K562 (cell line): Measurements from ENCODE around the gene KNL1. TPM values are rescaled to one million over a fixed set of nuclear protein-coding genes. Genes with fewer than 3 reads are reported as not detected.
A peak's percentile ranks its signal among the peaks of the same experiment; 100 is the strongest.

Experiments
- C11orf30 ChIP-seq: fragments of 450-650 bp; IDR thresholded peaks from 2 replicates; pipeline ENCODE4 v1.6.1; 2016; ENCODE audit warnings: low read depth, mild to moderate bottlenecking
- CBX3 ChIP-seq, 2 experiments: IDR thresholded peaks; 1 replicate in 1 of 2; 2 replicates in 1 of 2; pipeline ENCODE4 v1.6.1; 2012; ENCODE audit warnings: inconsistent platforms in 2 of 2, low read length in 2 of 2, borderline replicate concordance in 1 of 2, control low read depth in 1 of 2
- FOXJ3 ChIP-seq: sonication (generic); formaldehyde crosslinking; IDR thresholded peaks from 2 replicates; pipeline ENCODE4 v1.4.0; 2020; ENCODE audit warnings: mild to moderate bottlenecking, missing genetic modification reagents
- FOXP1 ChIP-seq: sonication (generic); formaldehyde crosslinking; IDR thresholded peaks from 2 replicates; pipeline ENCODE4 v1.8.0; 2022; ENCODE audit warnings: mild to moderate bottlenecking, missing genetic modification reagents
- GTF3C2 ChIP-seq: IDR thresholded peaks from 3 replicates; pipeline ENCODE4 v1.6.1; 2011; ENCODE audit warnings: borderline replicate concordance, mild to moderate bottlenecking, moderate library complexity; ENCODE audit not compliant: insufficient read length; ENCODE audit errors: extremely low read depth
- HES1 ChIP-seq: fragments of 450-650 bp; IDR thresholded peaks from 2 replicates; pipeline ENCODE4 v1.6.1; 2016; ENCODE audit warnings: low read depth, mild to moderate bottlenecking, moderate library complexity
- JUND ChIP-seq, 2 experiments: IDR thresholded peaks; 2 replicates in 1 of 2; 3 replicates in 1 of 2; pipeline ENCODE4 v1.6.1; 2011; ENCODE audit warnings: borderline replicate concordance in 2 of 2, low read depth in 2 of 2, low read length in 2 of 2, improper control_type of control experiment in 1 of 2, missing biosample characterization in 1 of 2, missing genetic modification characterization in 1 of 2, missing genetic modification reagents in 1 of 2
- MAFF ChIP-seq: IDR thresholded peaks from 2 replicates; pipeline ENCODE4 v1.6.1; 2012; ENCODE audit warnings: low read length, improper control_type of control experiment
- MAFG ChIP-seq: fragments of 450-650 bp; conservative IDR thresholded peaks from 2 replicates; pipeline ENCODE4 v1.6.1; 2016; ENCODE audit warnings: missing genetic modification characterization, missing compliant biosample characterization
- MAFK ChIP-seq: IDR thresholded peaks from 2 replicates; pipeline ENCODE4 v1.6.1; 2011; ENCODE audit warnings: low read length, improper control_type of control experiment
- NFATC3 ChIP-seq: fragments of 450-650 bp; IDR thresholded peaks from 2 replicates; pipeline ENCODE4 v1.6.1; 2017; ENCODE audit warnings: mild to moderate bottlenecking
- PHF20 ChIP-seq: fragments of 450-650 bp; IDR thresholded peaks from 2 replicates; pipeline ENCODE4 v1.6.1; 2018; ENCODE audit not compliant: partially characterized antibody
- POLR2B ChIP-seq: fragments of 450-650 bp; IDR thresholded peaks from 2 replicates; pipeline ENCODE4 v1.6.1; 2018; ENCODE audit warnings: low read depth; ENCODE audit not compliant: partially characterized antibody
- POU5F1 ChIP-seq: fragments of 150-350 bp; IDR thresholded peaks from 2 replicates; pipeline ENCODE4 v1.6.1; 2014; ENCODE audit warnings: borderline replicate concordance, low read length, low read depth, mild to moderate bottlenecking; ENCODE audit not compliant: partially characterized antibody
- PTRF ChIP-seq: fragments of 450-650 bp; IDR thresholded peaks from 2 replicates; pipeline ENCODE4 v1.6.1; 2016; ENCODE audit warnings: mild to moderate bottlenecking, missing genetic modification characterization, missing compliant biosample characterization
- RBM22 ChIP-seq: fragments of 200-400 bp; formaldehyde crosslinking; IDR thresholded peaks from 2 replicates; pipeline ENCODE4 v1.6.1; 2018; ENCODE audit warnings: low read length, low read depth; ENCODE audit not compliant: poor library complexity, severe bottlenecking
- RHOXF2B ChIP-seq: fragments of 250-450 bp; sonication (Bioruptor Pico); conservative IDR thresholded peaks from 2 replicates; pipeline ENCODE4 v1.5.1; 2021
- SMAD3 ChIP-seq: fragments of 450-650 bp; formaldehyde crosslinking; conservative IDR thresholded peaks from 2 replicates; pipeline ENCODE4 v1.4.0; 2020; ENCODE audit warnings: mild to moderate bottlenecking
- SNRNP70 ChIP-seq: fragments of 200-400 bp; formaldehyde crosslinking; optimal IDR thresholded peaks from 2 replicates; pipeline ENCODE3; 2017; ENCODE audit warnings: low read depth, low read length
- ZBTB43 ChIP-seq: sonication (generic); formaldehyde crosslinking; IDR thresholded peaks from 2 replicates; pipeline ENCODE4 v1.8.0; 2023; ENCODE audit warnings: mild to moderate bottlenecking, missing genetic modification reagents
- ZBTB8A ChIP-seq: fragments of 450-650 bp; IDR thresholded peaks from 2 replicates; pipeline ENCODE4 v1.6.1; 2018; ENCODE audit warnings: mild to moderate bottlenecking, moderate library complexity; ENCODE audit not compliant: partially characterized antibody
- ZNF311 ChIP-seq: fragments of 250-450 bp; sonication (Bioruptor Pico); IDR thresholded peaks from 2 replicates; pipeline ENCODE4 v1.4.0; 2020; ENCODE audit warnings: mild to moderate bottlenecking, moderate library complexity
- ZNF316 ChIP-seq: fragments of 450-650 bp; IDR thresholded peaks from 2 replicates; pipeline ENCODE4 v1.6.1; 2016
- ZNF324 ChIP-seq: fragments of 250-450 bp; sonication (Bioruptor Pico); IDR thresholded peaks from 2 replicates; pipeline ENCODE4 v1.4.0; 2020; ENCODE audit warnings: mild to moderate bottlenecking
- polyA plus RNA-seq, 8 experiments: library from polyadenylated mRNA; depleted of rRNA in 4 of 8; stranded (reverse) in 5 of 8; unstranded in 3 of 8; fragments of >200 nt; fragmentation: Nextera tagmentation in 2 of 8; fragmentation: Illumina TruSeq in 1 of 8; extraction: Ambion mirVana in 2 of 8; extraction: Trizol in 1 of 8; gene quantifications; 2 replicates each; pipeline versions ENCODE4 v1.2.1 to v1.2.3, GENCODE V29; 2011 to 2014; ENCODE audit warnings: inconsistent platforms in 1 of 8, missing spikeins in 1 of 8
- total RNA-seq, 7 experiments: library from RNA; depleted of rRNA in 6 of 7; stranded (reverse); fragments of >200 nt in 6 of 7; fragmentation: Illumina TruSeq in 2 of 7; extraction: Trizol in 2 of 7; gene quantifications; 2 replicates each; pipeline versions ENCODE4 v1.2.1 to v1.2.3, GENCODE V29; 2011 to 2021; ENCODE audit warnings: low replicate concordance in 1 of 7

The KNL1 gene
- total and polyA plus RNA-seq, 9 of the 15 experiments (the other 6 are each of a cell fraction or from before 2014, with no cell fraction given), result 14.5 to 65.4 (median 34.6) TPM

GRCh38 chr15:40647523-40647922, 53.5 kb downstream of the KNL1 start (continued):
- TF ChIP-seq ZBTB8A (no peak), FOXP1 (CRISPR knock-in tag) (no peak), ZNF324 (CRISPR knock-in tag) (no peak), HES1 (no peak), MAFF (peak; percentile 99), RHOXF2B (CRISPR knock-in tag) (no peak), PTRF (tag) (no peak), ZNF311 (CRISPR knock-in tag) (no peak), POU5F1 (no peak), POLR2B (no peak), JUND (IDR thresholded peaks at IDR 0.05; ENCODE audit: borderline replicate concordance, low read depth, low read length) (no peak), JUND (tag; IDR thresholded peaks at IDR 0.05; ENCODE audit: borderline replicate concordance, low read depth, low read length) (no peak), GTF3C2 (no peak), SMAD3 (CRISPR knock-in tag) (no peak), MAFK (peak; percentile 99), C11orf30 (peak; percentile 97), ZBTB43 (CRISPR knock-in tag) (no peak), SNRNP70 (no peak), RBM22 (no peak), MAFG (peak; percentile 97), CBX3 (IDR thresholded peaks at IDR 0.05; ENCODE audit: borderline replicate concordance in 1 of 2, low read length in 2 of 2) (no peak), ZNF316 (peak; percentile 99), FOXJ3 (CRISPR knock-in tag) (no peak), NFATC3 (no peak), PHF20 (no peak)
